ENCODE measurements around the gene ZNF385A. TPM values are rescaled to one million over a fixed set of nuclear protein-coding genes. Genes with fewer than 3 reads are reported as not detected.

The ZNF385A gene
- total and polyA plus RNA-seq, 9 of the 15 experiments (the other 6 are each of a cell fraction or from before 2014, with no cell fraction given), result 1.0 to 111 (median 7.7) TPM

GRCh38 chr12:54340846-54341245 lies 43.7 kb downstream of the ZNF385A start:
- intact Hi-C loops (cut with micrococcal nuclease), result no loop called here
- TF ChIP-seq, protein P1, sequence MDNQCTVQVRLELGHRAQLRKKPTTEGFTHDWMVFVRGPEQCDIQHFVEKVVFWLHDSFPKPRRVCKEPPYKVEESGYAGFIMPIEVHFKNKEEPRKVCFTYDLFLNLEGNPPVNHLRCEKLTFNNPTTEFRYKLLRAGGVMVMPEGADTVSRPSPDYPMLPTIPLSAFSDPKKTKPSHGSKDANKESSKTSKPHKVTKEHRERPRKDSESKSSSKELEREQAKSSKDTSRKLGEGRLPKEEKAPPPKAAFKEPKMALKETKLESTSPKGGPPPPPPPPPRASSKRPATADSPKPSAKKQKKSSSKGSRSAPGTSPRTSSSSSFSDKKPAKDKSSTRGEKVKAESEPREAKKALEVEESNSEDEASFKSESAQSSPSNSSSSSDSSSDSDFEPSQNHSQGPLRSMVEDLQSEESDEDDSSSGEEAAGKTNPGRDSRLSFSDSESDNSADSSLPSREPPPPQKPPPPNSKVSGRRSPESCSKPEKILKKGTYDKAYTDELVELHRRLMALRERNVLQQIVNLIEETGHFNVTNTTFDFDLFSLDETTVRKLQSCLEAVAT (IDR thresholded peaks at IDR 0.05), result no peak
- TF ChIP-seq HNRNPL (IDR thresholded peaks at IDR 0.05; ENCODE audit: low read depth, low read length) (no peak), ILF3 (IDR thresholded peaks at IDR 0.05; ENCODE audit: borderline replicate concordance) (no peak), SOX6 (IDR thresholded peaks at IDR 0.05) (no peak), IFI16 (CRISPR knock-in tag; IDR thresholded peaks at IDR 0.05) (no peak), HDGF (IDR thresholded peaks at IDR 0.05) (no peak), TCFL5 (CRISPR knock-in tag; conservative IDR thresholded peaks at IDR 0.05) (no peak), SP2 (IDR thresholded peaks at IDR 0.05; ENCODE audit: extremely low read depth, low read depth, low read length, poor library complexity, severe bottlenecking) (no peak), SAFB2 (IDR thresholded peaks at IDR 0.05; ENCODE audit: borderline replicate concordance, low read depth, low read length, severe bottlenecking) (no peak), JUN (IDR thresholded peaks at IDR 0.05; ENCODE audit: borderline replicate concordance, low read depth, low read length) (no peak), JUN (CRISPR knock-in tag; IDR thresholded peaks at IDR 0.05; ENCODE audit: borderline replicate concordance) (no peak), CHCHD3 (CRISPR knock-in tag; IDR thresholded peaks at IDR 0.05) (no peak), FOSL1 (tag; conservative IDR thresholded peaks at IDR 0.05) (no peak), TAF7 (tag; IDR thresholded peaks at IDR 0.05) (no peak), GATAD2B (IDR thresholded peaks at IDR 0.05; ENCODE audit: borderline replicate concordance) (no peak), DLX4 (CRISPR knock-in tag; IDR thresholded peaks at IDR 0.05) (no peak), BRF1 (IDR thresholded peaks at IDR 0.05; ENCODE audit: borderline replicate concordance, extremely low read depth, insufficient read length) (no peak), TRIM28 (IDR thresholded peaks at IDR 0.05) (no peak), SUPT5H (IDR thresholded peaks at IDR 0.05) (no peak)
- TF ChIP-seq, protein P2, sequence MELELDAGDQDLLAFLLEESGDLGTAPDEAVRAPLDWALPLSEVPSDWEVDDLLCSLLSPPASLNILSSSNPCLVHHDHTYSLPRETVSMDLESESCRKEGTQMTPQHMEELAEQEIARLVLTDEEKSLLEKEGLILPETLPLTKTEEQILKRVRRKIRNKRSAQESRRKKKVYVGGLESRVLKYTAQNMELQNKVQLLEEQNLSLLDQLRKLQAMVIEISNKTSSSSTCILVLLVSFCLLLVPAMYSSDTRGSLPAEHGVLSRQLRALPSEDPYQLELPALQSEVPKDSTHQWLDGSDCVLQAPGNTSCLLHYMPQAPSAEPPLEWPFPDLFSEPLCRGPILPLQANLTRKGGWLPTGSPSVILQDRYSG (tag; conservative IDR thresholded peaks at IDR 0.05; ENCODE audit: low read depth), result no peak
- TF ChIP-seq, protein P3, sequence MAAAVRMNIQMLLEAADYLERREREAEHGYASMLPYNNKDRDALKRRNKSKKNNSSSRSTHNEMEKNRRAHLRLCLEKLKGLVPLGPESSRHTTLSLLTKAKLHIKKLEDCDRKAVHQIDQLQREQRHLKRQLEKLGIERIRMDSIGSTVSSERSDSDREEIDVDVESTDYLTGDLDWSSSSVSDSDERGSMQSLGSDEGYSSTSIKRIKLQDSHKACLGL (CRISPR knock-in tag; IDR thresholded peaks at IDR 0.05; ENCODE audit: borderline replicate concordance, poor library complexity, severe bottlenecking), result no peak
- in situ Hi-C loops (cut with MboI), result no loop called here
- BruUV-seq (replicated peaks), result no TSS peak
- Histone ChIP-seq H3K4me1 (replicated peaks in 1 of 2; ENCODE audit: control insufficient read depth in 2 of 2, insufficient read depth in 2 of 2, low read length in 2 of 2) (peaks cover 23 to 39% of the 10 kb centered on the region in 2 experiments), H3K27ac (ENCODE audit: extremely low read depth, low read depth, low read length) (no peak overlapping the region), H3K9ac (ENCODE audit: insufficient read depth in 1 of 2, low read depth in 2 of 2, low read length in 2 of 2) (no peak overlapping the region), H4K20me1 (replicated peaks; ENCODE audit: control insufficient read depth, insufficient read depth, low read length) (no peaks in the 10 kb centered on the region), H3K9me3 (replicated peaks; ENCODE audit: control insufficient read depth, insufficient read depth, low read depth, low read length) (no peaks in the 10 kb centered on the region), H3K27me3 (ENCODE audit: control insufficient read depth in 2 of 2, insufficient read depth in 2 of 2, low read length in 2 of 2) (no peaks in the 10 kb centered on the region), H3K4me2 (ENCODE audit: insufficient read depth, low read length) (no peak overlapping the region), H2AFZ (ENCODE audit: low read depth, low read length) (no peak overlapping the region), H3K79me2 (ENCODE audit: control insufficient read depth, insufficient read depth, low read length) (peaks cover 56% of the 10 kb centered on the region), H3K36me3 (ENCODE audit: control insufficient read depth, insufficient read depth, low read length) (peaks cover 73% of the 10 kb centered on the region), H3K4me3 (no peak overlapping the region), H3K9me1 (ENCODE audit: control insufficient read depth, insufficient read depth, low read length) (no peaks in the 10 kb centered on the region)
- ChIA-PET POLR2A (interaction anchor here (0.6 to 2.0 kb wide), 5 partner anchors 8 to 51 kb away, joined by 3 to 9 read pairs (median 3); no protein-coding TSS in a partner anchor), CTCF (ENCODE audit: low intra/inter-chr PET ratio) (no interaction called here)
- no peak for ATAC-seq
- FAIRE-seq, result no peak
- 85% methylated on average over 7 of the region's 7 CpGs for WGBS (ENCODE audit: insufficient coverage, low coverage, missing lambda C conversion rate)
- DNase-seq (ENCODE audit: extremely low read depth in 1 of 4, low spot score in 3 of 4), result no peak
